Adrenal gland (tissue), 5 donors: ENCODE results near the gene WNT7B.

Experiments
- POLR2A ChIP-seq, 2 donors: fragments of 450-650 bp; IDR thresholded peaks; one replicate each; pipeline ENCODE4 v1.6.1; 2017; ENCODE audit warnings: antibody characterized with exemption in 2 of 2, mild to moderate bottlenecking in 2 of 2, moderate library complexity in 1 of 2
- TF ChIP-seq, protein P1 (sequence below), 6 experiments: fragments of 450-650 bp in 4 of 6; fragments of 200-600 bp in 2 of 6; sonication (generic) in 1 of 6; IDR thresholded peaks; 1 replicate in 5 of 6; 2 replicates in 1 of 6; pipeline versions ENCODE4 v1.5.1 to v1.8.0; 2016 to 2021; ENCODE audit warnings: antibody characterized with exemption in 6 of 6, mild to moderate bottlenecking in 2 of 6, moderate library complexity in 1 of 6
- donor health status: DM: no; HTN: no; CAD: no.

DNA sequence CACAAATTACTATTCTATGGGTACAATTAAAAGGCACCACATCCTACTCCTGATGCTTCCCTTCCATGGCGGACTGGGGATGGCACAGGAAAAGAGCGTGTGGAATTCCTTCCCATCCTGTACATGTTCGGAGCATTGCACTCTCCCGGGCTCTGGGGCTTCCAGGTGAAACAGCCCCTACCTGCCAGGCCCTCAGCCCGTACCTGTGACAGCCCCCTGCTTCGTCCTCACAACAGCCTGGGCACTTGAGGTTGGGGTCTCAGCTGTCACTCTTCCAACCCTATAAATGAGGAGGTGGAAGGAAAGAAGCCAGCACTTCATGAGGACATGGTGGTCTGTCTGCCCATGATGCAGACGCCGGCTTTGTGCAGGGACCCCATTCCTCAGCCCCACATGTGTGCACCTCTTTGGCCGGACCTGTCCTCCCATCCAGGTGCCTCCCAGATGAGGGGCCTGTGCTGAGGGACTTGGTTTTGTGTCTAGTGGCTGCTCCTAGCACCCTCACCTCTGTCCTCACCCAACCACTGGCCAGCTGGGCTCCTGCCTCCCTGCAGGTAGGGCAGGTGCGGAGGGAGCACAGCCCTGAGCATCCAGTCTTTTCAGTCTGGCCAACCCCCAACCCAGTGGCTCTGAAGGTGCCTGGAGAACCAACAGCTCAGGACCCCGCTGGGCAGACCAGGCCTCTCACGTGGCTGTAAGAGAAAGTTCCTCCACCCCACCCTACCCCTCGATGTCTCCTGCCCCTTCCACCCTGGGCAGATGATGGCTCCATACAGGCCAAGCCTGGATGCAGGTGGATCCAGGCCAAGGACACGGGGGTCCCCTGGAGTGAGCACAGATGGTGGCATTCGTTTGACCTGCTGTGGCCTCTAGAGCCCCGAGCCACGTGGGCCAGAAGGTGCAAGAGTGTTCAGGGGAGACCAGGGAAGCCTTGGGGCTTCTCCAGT lies 23.4 kb upstream of the WNT7B start:
- TF ChIP-seq, protein P1, sequence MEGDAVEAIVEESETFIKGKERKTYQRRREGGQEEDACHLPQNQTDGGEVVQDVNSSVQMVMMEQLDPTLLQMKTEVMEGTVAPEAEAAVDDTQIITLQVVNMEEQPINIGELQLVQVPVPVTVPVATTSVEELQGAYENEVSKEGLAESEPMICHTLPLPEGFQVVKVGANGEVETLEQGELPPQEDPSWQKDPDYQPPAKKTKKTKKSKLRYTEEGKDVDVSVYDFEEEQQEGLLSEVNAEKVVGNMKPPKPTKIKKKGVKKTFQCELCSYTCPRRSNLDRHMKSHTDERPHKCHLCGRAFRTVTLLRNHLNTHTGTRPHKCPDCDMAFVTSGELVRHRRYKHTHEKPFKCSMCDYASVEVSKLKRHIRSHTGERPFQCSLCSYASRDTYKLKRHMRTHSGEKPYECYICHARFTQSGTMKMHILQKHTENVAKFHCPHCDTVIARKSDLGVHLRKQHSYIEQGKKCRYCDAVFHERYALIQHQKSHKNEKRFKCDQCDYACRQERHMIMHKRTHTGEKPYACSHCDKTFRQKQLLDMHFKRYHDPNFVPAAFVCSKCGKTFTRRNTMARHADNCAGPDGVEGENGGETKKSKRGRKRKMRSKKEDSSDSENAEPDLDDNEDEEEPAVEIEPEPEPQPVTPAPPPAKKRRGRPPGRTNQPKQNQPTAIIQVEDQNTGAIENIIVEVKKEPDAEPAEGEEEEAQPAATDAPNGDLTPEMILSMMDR (IDR thresholded peaks at IDR 0.05), result no peak
- TF ChIP-seq POLR2A (IDR thresholded peaks at IDR 0.05), result no peak
